Body of pancreas (tissue), 4 donors: ENCODE data around the gene KCNQ1OT1. TPM values are rescaled to one million over a fixed set of nuclear protein-coding genes. Genes with fewer than 3 reads are reported as not detected.

Experiments
- ATAC-seq: fragments of 150-250 bp; one replicate; pipeline ENCODE4 v1.9.1; 2016
- DNase-seq, 4 donors: peaks; one replicate each; pipeline ENCODE4 v3.0.0-alpha.2; 2019
- H3K27ac ChIP-seq, 4 donors: fragments of 200-600 bp; sonication (generic); 1 replicate in 3 of 4; 2 replicates in 1 of 4; pipeline versions ENCODE4 v1.5.1 to v1.6.1; 2016 to 2019; ENCODE audit warnings: mild to moderate bottlenecking in 1 of 4, mixed read lengths in 1 of 4, moderate library complexity in 1 of 4
- H3K27me3 ChIP-seq, 2 donors: fragments of 200-600 bp; sonication (generic); one replicate each; pipeline ENCODE4 v1.6.0; 2016; ENCODE audit warnings: mild to moderate bottlenecking in 1 of 2
- H3K36me3 ChIP-seq, 2 donors: fragments of 200-600 bp; sonication (generic); replicated peaks in 1 of 2; 2 replicates each; pipeline ENCODE4 v1.5.1; 2016; ENCODE audit warnings: low read depth in 2 of 2; ENCODE audit not compliant: insufficient read depth in 1 of 2
- H3K4me1 ChIP-seq: fragments of 200-600 bp; sonication (generic); one replicate; pipeline ENCODE4 v1.6.0; 2016
- H3K4me3 ChIP-seq, 2 donors: fragments of 200-600 bp; sonication (generic); 1 replicate in 1 of 2; 2 replicates in 1 of 2; pipeline ENCODE4 v1.5.1; 2016 to 2019
- H3K9me3 ChIP-seq, 3 donors: fragments of 200-600 bp; sonication (generic); 1 replicate in 2 of 3; 2 replicates in 1 of 3; pipeline ENCODE4 v1.5.1; 2016
- CTCF ChIP-seq, 7 experiments: fragments of 450-650 bp in 4 of 7; fragments of 200-600 bp in 3 of 7; sonication (generic) in 3 of 7; IDR thresholded peaks; one replicate each; pipeline ENCODE4 v1.5.1; 2016 to 2019; ENCODE audit warnings: antibody characterized with exemption in 7 of 7
- POLR2A ChIP-seq, 3 donors: fragments of 450-650 bp; IDR thresholded peaks; one replicate each; pipeline ENCODE4 v1.6.1; 2016; ENCODE audit warnings: antibody characterized with exemption in 3 of 3, mild to moderate bottlenecking in 2 of 3
- WGBS, 2 donors: methylation state at CpG; one replicate each; pipeline ENCODE4 v1.1.5; 2017; 5-methylcytosine and 5-hydroxymethylcytosine counted together
- intact Hi-C: fragments of 100-400 bp; cut with DNase I; formaldehyde crosslinking; loops from one replicate; pipeline ENCODE4 v1.15.1; 2023
- total RNA-seq, 2 donors: library from RNA; depleted of rRNA; stranded (reverse); fragments of >200 nt; gene quantifications; one replicate each; pipeline ENCODE4 v1.1.0, GENCODE V29; 2016

Gene KCNQ1OT1
- total RNA-seq, 2 donors from 2014 or later: 3.6 to 9.2 TPM

DNA sequence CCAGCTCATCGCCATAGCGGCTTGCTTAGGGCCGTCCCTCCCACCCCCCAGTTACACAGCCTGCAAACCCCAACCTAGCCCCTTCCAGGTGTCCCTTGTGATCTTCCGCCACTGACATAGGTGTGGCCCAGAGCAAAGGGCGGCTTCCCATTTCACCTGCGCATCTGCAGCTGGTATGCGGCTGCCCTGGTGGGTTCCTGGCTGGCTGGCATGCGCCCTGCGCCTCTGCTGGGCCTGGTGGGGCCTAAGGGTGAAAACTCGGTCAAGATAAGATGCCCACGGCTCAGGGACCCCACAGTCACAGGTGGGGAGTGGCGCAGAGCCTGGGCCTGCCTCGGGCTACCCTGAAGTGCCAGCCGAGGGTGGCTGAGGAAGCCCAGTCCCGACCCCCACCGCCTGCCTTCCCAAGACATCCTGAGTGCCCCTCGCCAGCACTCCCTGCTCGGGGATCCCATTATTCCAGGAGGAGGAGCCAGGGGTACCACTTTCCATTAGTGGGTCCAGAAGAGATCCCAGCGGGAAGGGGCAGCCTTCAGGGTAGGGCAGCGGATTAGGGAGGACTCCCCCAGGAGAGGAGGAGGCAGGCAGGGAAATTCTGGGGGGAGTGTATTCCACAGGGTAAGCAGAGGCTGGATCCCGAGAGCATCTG lies 36.9 kb upstream of the KCNQ1OT1 start:
- Histone ChIP-seq H3K27me3 (no peaks in the 10 kb centered on the region), H3K4me1 (peaks cover 13% of the 10 kb centered on the region), H3K36me3 (no peaks in the 10 kb centered on the region), H3K4me3 (no peak overlapping the region), H3K27ac (no peak overlapping the region), H3K9me3 (no peaks in the 10 kb centered on the region)
- WGBS, 2 donors: 94 to 97% methylated on average over 12 to 20 of the region's 21 CpGs
- TF ChIP-seq CTCF (IDR thresholded peaks at IDR 0.05) (no peak), POLR2A (IDR thresholded peaks at IDR 0.05) (no peak)
- DNase-seq (no peak), ATAC-seq (no peak)
- intact Hi-C loops: no loop called here

DNA sequence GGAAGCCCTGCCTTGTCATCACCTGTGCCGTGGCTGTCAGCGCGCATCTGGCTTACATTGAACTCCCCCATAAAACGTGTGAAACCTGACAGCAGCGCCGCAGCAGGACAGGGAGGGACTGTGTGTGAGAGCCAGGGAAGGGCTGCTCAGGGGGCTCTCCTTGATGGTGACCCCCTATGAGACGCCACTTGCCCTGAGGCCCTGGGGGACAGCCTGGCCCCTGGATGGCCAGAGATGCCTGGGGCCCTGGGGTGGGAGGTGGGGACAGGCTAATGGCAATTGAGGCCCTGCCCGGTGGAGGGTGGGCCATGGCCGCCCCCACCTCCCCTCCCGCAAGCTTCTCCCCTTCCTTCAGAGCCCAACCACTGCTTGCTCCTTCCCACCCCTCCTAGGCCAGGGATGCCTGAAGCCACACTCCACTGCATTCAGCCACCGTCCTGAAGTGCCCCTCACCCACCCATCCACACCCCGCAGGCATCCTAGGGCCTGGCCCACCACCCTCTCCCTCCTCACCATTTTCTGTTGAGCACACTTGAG lies 35.3 kb upstream of the KCNQ1OT1 start:
- TF ChIP-seq CTCF (IDR thresholded peaks at IDR 0.05): no peak
- TF ChIP-seq POLR2A (IDR thresholded peaks at IDR 0.05): no peak
- Histone ChIP-seq H3K36me3 (no peaks in the 10 kb centered on the region), H3K27ac (no peak overlapping the region), H3K4me3 (no peak overlapping the region), H3K4me1 (peaks cover 28% of the 10 kb centered on the region), H3K9me3 (no peaks in the 10 kb centered on the region), H3K27me3 (no peaks in the 10 kb centered on the region)
- no peak for ATAC-seq
- intact Hi-C loops: no loop called here
- no peak for DNase-seq
- 91 to 92% methylated on average over 7 to 11 of the region's 12 CpGs for WGBS, 2 donors

GRCh38 chr11:2734181-2735052 lies 34.6 kb upstream of the KCNQ1OT1 start:
- no peaks in the 10 kb centered on the region for H3K9me3 ChIP-seq
- H3K4me3 ChIP-seq: no peak overlapping the region
- ATAC-seq (no peak), DNase-seq (no peak)
- no peaks in the 10 kb centered on the region for H3K27me3 ChIP-seq
- TF ChIP-seq POLR2A (IDR thresholded peaks at IDR 0.05) (no peak), CTCF (IDR thresholded peaks at IDR 0.05) (no peak)
- WGBS, 2 donors: 88 to 90% methylated on average over 28 to 32 of the region's 32 CpGs
- intact Hi-C loops: no loop called here
- H3K4me1 ChIP-seq: peaks cover 29% of the 10 kb centered on the region
- no peak overlapping the region for H3K27ac ChIP-seq
- H3K36me3 ChIP-seq: no peaks in the 10 kb centered on the region

GRCh38 chr11:2732940-2733628 lies 33.3 kb upstream of the KCNQ1OT1 start:
- DNase-seq (no peak), ATAC-seq (no peak)
- Histone ChIP-seq H3K27ac (no peak overlapping the region), H3K27me3 (no peaks in the 10 kb centered on the region), H3K36me3 (no peaks in the 10 kb centered on the region), H3K4me1 (peaks cover 36% of the 10 kb centered on the region), H3K9me3 (no peaks in the 10 kb centered on the region), H3K4me3 (no peak overlapping the region)
- TF ChIP-seq CTCF (IDR thresholded peaks at IDR 0.05) (no peak), POLR2A (IDR thresholded peaks at IDR 0.05) (no peak)
- WGBS, 2 donors: 87 to 88% methylated on average over 11 to 12 of the region's 12 CpGs
- intact Hi-C loops: no loop called here
